Kidney tubule cell (primary cell): ENCODE results near the gene KIF2C.
A peak's percentile ranks its signal among the peaks of the same experiment; 100 is the strongest.
"Not testable (repeated sequence)": the region's sequence is repeated elsewhere in the genome, so short reads cannot be mapped to it uniquely, and the experiment has no call there.

Experiments
- DNase-seq: peaks from one replicate; pipeline ENCODE4 v3.0.0-alpha.2; 2018; ENCODE audit warnings: low spot score

Gene KIF2C

GRCh38 chr1:44812822-44813543 lies 73.3 kb downstream of the KIF2C start:
- peak; percentile 37 for DNase-seq

GRCh38 chr1:44815926-44816325 lies 76.3 kb downstream of the KIF2C start:
- not testable (repeated sequence) for DNase-seq

DNA sequence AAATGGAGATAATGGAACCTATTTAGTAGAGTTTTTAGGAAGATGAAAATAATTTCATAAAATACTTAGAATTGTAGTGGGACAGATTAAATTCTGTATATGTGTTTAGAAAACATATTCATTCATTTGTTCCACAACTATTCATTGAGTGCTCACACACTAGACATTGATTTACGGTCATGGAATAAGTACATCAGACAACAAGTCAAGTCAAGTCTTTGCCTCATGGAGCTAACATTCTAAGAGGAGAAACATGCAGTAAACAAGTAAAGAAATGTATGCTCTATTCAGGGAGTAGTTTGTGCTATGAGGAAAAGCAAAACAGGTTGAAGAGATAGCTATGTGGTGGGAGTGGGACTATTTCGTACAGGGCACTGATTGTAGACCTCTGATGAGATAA lies 77.7 kb downstream of the KIF2C start:
- DNase-seq = no peak
